ENCODE measurements around the gene VIT. TPM values are rescaled to one million over a fixed set of nuclear protein-coding genes. Genes with fewer than 3 reads are reported as not detected.

VIT gene
- total RNA-seq, 1 experiment from 2014 or later, result not detected

DNA sequence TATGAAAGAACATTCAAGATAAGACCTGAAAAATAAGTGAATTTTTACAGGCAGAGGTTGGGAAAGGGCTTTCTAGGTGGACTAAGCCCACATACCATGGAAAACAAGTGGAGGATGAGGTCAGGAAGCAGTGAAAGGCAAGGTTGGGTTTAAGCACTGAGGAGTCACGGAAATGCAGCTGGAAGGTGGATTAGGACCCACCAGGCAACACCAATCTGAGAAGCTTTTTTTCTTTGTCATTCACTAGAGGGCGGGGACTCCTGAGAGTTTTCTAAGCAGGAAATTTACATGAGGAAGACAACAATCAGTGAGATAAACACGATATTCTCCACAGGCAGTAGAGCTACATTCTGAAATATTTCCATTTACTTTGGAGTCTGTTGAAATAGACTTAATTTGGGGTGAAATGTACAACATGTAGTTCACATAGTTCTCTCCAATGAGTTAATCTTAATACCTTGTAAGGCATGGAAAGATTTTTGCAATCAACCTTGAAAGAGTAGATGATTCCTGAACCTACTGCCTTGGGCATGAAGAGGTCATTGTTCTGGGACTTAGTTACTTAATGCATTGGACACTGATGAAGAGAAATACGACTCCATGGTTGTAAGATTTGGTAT lies 40.7 kb downstream of the VIT start:
- no peak overlapping the region for H3K27ac ChIP-seq
- no peaks in the 10 kb centered on the region for H3K79me2 ChIP-seq (ENCODE audit: low read depth)
- H2AFZ ChIP-seq, result no peak overlapping the region
- TF ChIP-seq, protein P1, sequence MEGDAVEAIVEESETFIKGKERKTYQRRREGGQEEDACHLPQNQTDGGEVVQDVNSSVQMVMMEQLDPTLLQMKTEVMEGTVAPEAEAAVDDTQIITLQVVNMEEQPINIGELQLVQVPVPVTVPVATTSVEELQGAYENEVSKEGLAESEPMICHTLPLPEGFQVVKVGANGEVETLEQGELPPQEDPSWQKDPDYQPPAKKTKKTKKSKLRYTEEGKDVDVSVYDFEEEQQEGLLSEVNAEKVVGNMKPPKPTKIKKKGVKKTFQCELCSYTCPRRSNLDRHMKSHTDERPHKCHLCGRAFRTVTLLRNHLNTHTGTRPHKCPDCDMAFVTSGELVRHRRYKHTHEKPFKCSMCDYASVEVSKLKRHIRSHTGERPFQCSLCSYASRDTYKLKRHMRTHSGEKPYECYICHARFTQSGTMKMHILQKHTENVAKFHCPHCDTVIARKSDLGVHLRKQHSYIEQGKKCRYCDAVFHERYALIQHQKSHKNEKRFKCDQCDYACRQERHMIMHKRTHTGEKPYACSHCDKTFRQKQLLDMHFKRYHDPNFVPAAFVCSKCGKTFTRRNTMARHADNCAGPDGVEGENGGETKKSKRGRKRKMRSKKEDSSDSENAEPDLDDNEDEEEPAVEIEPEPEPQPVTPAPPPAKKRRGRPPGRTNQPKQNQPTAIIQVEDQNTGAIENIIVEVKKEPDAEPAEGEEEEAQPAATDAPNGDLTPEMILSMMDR (conservative IDR thresholded peaks at IDR 0.05), result no peak
- TF ChIP-seq EZH2 (IDR thresholded peaks at IDR 0.05; ENCODE audit: low read depth), result no peak
- DNase-seq, result no peak
- H3K4me3 ChIP-seq, result no peak overlapping the region
- H3K27me3 ChIP-seq (ENCODE audit: insufficient read depth, low read depth), result no peaks in the 10 kb centered on the region
- no peaks in the 10 kb centered on the region for H3K9me3 ChIP-seq (ENCODE audit: insufficient read depth, low read depth)
- H3K4me2 ChIP-seq, result no peak overlapping the region
- peaks cover 3% of the 10 kb centered on the region; the same call in 1 of the 2 replicates for H3K9me2 ChIP-seq (ENCODE audit: insufficient read depth)
- POLR2A ChIA-PET (ENCODE audit: unreplicated experiment), result no interaction called here
- CTCF ChIA-PET, result no interaction called here
- intact Hi-C loops (cut with micrococcal nuclease; ENCODE audit: unreplicated experiment), result no loop called here
- BruUV-seq (replicated peaks), result no TSS peak
- peaks cover 7% of the 10 kb centered on the region; the same call in 1 of the 2 replicates for H3F3A ChIP-seq (ENCODE audit: insufficient read depth, low read depth)
- H4K20me1 ChIP-seq (ENCODE audit: insufficient read depth), result no peaks in the 10 kb centered on the region
- H3K4me1 ChIP-seq (replicated peaks; ENCODE audit: insufficient read depth), result peaks cover 5% of the 10 kb centered on the region
- H3K36me3 ChIP-seq (ENCODE audit: low read depth), result no peaks in the 10 kb centered on the region

DNA sequence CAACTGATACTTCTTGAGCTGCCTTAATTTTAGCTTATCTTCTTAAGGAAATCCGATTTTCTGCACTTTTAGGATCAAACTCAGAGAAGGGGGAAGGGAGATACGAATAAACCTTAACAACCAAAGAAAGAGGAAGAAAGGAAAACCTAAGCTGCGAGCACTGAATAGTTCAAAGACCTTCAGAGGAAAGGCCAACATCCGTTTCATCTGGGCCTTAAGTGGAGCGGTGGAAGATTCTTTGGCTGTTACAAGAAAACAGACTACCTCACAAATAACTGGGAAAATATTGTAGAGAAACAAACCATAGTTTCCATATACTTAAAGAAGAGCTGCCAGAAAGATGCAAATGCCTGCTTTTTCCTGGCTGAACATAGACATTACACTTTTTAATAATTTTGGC lies 43.6 kb downstream of the VIT start:
- Histone ChIP-seq H3K27ac (no peak overlapping the region), H3K79me2 (ENCODE audit: low read depth) (no peaks in the 10 kb centered on the region), H3K4me1 (replicated peaks; ENCODE audit: insufficient read depth) (no peaks in the 10 kb centered on the region), H2AFZ (no peak overlapping the region), H4K20me1 (ENCODE audit: insufficient read depth) (no peaks in the 10 kb centered on the region), H3K36me3 (ENCODE audit: low read depth) (no peaks in the 10 kb centered on the region), H3K27me3 (ENCODE audit: insufficient read depth, low read depth) (no peaks in the 10 kb centered on the region), H3K4me2 (no peak overlapping the region), H3K9me3 (ENCODE audit: insufficient read depth, low read depth) (no peaks in the 10 kb centered on the region; the same call in 1 of the 2 replicates), H3K9me2 (ENCODE audit: insufficient read depth) (peaks cover 3% of the 10 kb centered on the region; the same call in 1 of the 2 replicates), H3F3A (ENCODE audit: insufficient read depth, low read depth) (no peaks in the 10 kb centered on the region), H3K4me3 (no peak overlapping the region)
- no TSS peak for BruUV-seq (replicated peaks)
- DNase-seq, result no peak
- intact Hi-C loops (cut with micrococcal nuclease; ENCODE audit: unreplicated experiment), result no loop called here
- POLR2A ChIA-PET (ENCODE audit: unreplicated experiment), result no interaction called here
- no peak for TF ChIP-seq EZH2 (IDR thresholded peaks at IDR 0.05; ENCODE audit: low read depth)
- TF ChIP-seq, protein P1 (conservative IDR thresholded peaks at IDR 0.05), result no peak
- CTCF ChIA-PET, result no interaction called here

DNA sequence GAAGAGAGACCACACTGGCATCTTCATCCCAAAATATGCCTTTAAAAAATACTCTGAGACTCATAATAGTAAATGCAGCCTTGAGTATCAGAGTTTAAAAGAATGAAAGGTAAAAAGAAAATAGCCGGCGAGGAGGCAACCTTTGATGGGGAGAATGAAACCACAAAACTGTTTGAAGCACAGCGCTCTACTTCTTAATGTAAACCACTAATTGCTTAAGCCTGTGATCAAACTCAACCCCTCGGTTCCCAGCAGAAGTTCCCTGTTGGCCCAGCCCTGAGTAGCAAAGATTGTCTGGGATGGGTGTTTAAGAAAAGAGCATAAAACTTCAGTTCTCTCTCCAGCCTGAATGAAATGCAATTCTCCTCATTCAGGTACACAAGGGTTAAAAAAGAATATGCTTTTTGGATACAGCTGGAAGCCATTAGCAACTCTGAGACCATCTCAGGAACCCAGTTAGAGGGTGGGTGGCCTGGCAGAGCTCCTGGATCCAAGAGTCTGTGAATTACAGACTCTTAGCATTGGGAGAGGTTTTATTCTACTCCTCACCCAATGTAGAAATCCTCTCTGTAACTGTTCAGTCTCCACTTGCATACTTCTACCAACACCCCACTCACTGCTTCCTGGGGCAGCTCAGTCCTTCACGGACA lies 44.8 kb downstream of the VIT start:
- H3F3A ChIP-seq (ENCODE audit: insufficient read depth, low read depth), result no peaks in the 10 kb centered on the region
- no peak overlapping the region for H3K4me2 ChIP-seq
- H3K4me1 ChIP-seq (replicated peaks; ENCODE audit: insufficient read depth), result no peaks in the 10 kb centered on the region
- no peaks in the 10 kb centered on the region; the same call in 1 of the 2 replicates for H3K9me3 ChIP-seq (ENCODE audit: insufficient read depth, low read depth)
- H3K27me3 ChIP-seq (ENCODE audit: insufficient read depth, low read depth), result no peaks in the 10 kb centered on the region
- no peak for DNase-seq
- intact Hi-C loops (cut with micrococcal nuclease; ENCODE audit: unreplicated experiment), result no loop called here
- H4K20me1 ChIP-seq (ENCODE audit: insufficient read depth), result no peaks in the 10 kb centered on the region
- no TSS peak for BruUV-seq (replicated peaks)
- TF ChIP-seq EZH2 (IDR thresholded peaks at IDR 0.05; ENCODE audit: low read depth), result no peak
- TF ChIP-seq, protein P1 (conservative IDR thresholded peaks at IDR 0.05), result no peak
- H3K36me3 ChIP-seq (ENCODE audit: low read depth), result no peaks in the 10 kb centered on the region
- H3K79me2 ChIP-seq (ENCODE audit: low read depth), result no peaks in the 10 kb centered on the region
- peaks cover 3% of the 10 kb centered on the region; the same call in 1 of the 2 replicates for H3K9me2 ChIP-seq (ENCODE audit: insufficient read depth)
- H2AFZ ChIP-seq, result no peak overlapping the region
- ChIA-PET CTCF (no interaction called here), POLR2A (ENCODE audit: unreplicated experiment) (no interaction called here)
- H3K27ac ChIP-seq, result no peak overlapping the region
- H3K4me3 ChIP-seq, result no peak overlapping the region
